NT2/D1 (cell line): ENCODE data around the gene PISD.

Experiments
- SUZ12 ChIP-seq: IDR thresholded peaks from 2 replicates; pipeline ENCODE4 v1.6.1; 2011; ENCODE audit not compliant: insufficient read length, insufficient read depth; ENCODE audit errors: extremely low read depth
- YY1 ChIP-seq: IDR thresholded peaks from 2 replicates; pipeline ENCODE4 v1.6.1; 2011; ENCODE audit not compliant: insufficient read length, insufficient read depth
- ZNF274 ChIP-seq: IDR thresholded peaks from 2 replicates; pipeline ENCODE4 v1.6.1; 2011; ENCODE audit warnings: mild to moderate bottlenecking, low read depth, low read length

DNA sequence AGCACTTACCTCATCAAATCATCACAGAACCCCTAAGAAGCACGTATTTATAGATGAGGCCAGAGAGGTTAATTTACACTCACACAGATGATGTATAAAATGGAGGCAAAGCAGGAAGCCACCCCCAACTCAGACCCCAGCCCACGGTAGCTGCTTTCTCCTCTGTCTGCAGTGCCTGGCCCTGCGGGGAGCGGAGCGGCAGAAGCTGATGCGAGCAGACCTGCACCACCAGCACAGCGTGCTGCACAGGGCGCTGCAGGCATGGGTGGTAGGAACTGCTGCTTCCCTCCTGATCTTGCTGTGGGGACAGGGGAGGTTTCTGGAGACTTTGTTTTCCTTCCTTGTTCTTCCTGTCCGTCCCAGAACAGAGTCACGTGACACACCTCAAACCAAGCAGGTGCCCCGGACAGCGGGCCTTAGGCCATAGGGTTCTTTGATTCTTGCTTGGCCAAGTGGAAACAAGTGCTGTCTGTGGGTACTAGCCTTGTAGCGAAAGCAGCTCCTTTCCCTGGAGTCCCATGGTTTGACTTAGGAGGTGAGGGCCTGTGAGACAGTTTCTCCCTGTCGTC lies 57.8 kb downstream of the PISD start:
- TF ChIP-seq YY1: no peak
- TF ChIP-seq ZNF274: no peak
- no peak for TF ChIP-seq SUZ12
